Sigmoid colon (tissue), 4 donors: Measurements from ENCODE around the gene PHACTR3.

Experiments used
- EP300 ChIP-seq, 4 donors: sonication (generic); formaldehyde crosslinking; IDR thresholded peaks; one replicate each; pipeline ENCODE4 v1.6.1; 2017; ENCODE audit warnings: antibody characterized with exemption in 4 of 4
- POLR2AphosphoS5 ChIP-seq, 4 donors: sonication (generic); formaldehyde crosslinking; IDR thresholded peaks; one replicate each; pipeline ENCODE4 v1.6.1; 2017; ENCODE audit warnings: antibody characterized with exemption in 4 of 4
- TF ChIP-seq, protein P1 (sequence below), 4 experiments: fragments of 450-650 bp in 3 of 4; fragments of 200-600 bp in 1 of 4; IDR thresholded peaks; one replicate each; pipeline ENCODE4 v1.5.1; 2016 to 2019; ENCODE audit warnings: antibody characterized with exemption in 4 of 4, mild to moderate bottlenecking in 3 of 4, moderate library complexity in 2 of 4

DNA sequence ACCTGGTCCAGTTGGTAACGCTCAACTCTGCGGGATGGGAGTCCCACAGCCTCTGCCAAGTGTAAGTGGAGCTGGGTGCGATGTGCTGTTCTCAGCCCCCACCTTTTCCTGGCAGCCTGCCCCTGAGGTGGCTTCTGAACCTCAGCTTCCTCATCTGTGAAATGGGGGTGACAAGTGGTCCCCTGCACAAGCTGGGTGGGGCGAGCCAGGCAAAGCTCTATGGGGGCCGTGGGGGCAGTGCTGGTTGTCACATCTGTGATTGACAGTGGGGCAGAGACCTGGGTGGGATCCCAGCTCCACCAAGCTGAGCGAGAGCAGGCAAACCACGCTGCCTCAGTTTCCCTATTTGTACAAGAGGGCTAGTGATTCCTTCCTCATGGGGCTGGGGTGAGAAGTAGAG is 166.5 kb downstream of the PHACTR3 start:
- TF ChIP-seq POLR2AphosphoS5 (IDR thresholded peaks at IDR 0.05) = no peak
- no peak for TF ChIP-seq EP300 (IDR thresholded peaks at IDR 0.05)
- TF ChIP-seq, protein P1, sequence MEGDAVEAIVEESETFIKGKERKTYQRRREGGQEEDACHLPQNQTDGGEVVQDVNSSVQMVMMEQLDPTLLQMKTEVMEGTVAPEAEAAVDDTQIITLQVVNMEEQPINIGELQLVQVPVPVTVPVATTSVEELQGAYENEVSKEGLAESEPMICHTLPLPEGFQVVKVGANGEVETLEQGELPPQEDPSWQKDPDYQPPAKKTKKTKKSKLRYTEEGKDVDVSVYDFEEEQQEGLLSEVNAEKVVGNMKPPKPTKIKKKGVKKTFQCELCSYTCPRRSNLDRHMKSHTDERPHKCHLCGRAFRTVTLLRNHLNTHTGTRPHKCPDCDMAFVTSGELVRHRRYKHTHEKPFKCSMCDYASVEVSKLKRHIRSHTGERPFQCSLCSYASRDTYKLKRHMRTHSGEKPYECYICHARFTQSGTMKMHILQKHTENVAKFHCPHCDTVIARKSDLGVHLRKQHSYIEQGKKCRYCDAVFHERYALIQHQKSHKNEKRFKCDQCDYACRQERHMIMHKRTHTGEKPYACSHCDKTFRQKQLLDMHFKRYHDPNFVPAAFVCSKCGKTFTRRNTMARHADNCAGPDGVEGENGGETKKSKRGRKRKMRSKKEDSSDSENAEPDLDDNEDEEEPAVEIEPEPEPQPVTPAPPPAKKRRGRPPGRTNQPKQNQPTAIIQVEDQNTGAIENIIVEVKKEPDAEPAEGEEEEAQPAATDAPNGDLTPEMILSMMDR (IDR thresholded peaks at IDR 0.05) = no peak
